DND-41 (cell line): ENCODE results near the gene OBI1.

ENCODE experiments used
- ATAC-seq: fragments of 200-7000 bp; cut with Tn5 transposase; 3 replicates; pipeline ENCODE4 v1.9.1; 2021; ENCODE audit warnings: low read depth; ENCODE audit not compliant: insufficient read depth
- DNase-seq: peaks from one replicate; pipeline ENCODE4 v3.0.0-alpha.2; 2020
- H2AFZ ChIP-seq: 2 replicates; pipeline ENCODE4 v1.6.0; 2012; ENCODE audit warnings: low read depth, low read length
- H3K27ac ChIP-seq: 2 replicates; pipeline ENCODE4 v1.5.1; 2012; ENCODE audit warnings: low read length, inconsistent platforms
- H3K27me3 ChIP-seq: fragments of 200-600 bp; sonication (generic); 2 replicates; pipeline ENCODE4 v1.6.0; 2012; ENCODE audit warnings: low read length, mild to moderate bottlenecking, inconsistent platforms; ENCODE audit not compliant: insufficient read depth, poor library complexity
- H3K36me3 ChIP-seq: 2 replicates; pipeline ENCODE4 v1.5.1; 2012; ENCODE audit warnings: low read length, inconsistent platforms; ENCODE audit not compliant: insufficient read depth
- H3K4me1 ChIP-seq: 2 replicates; pipeline ENCODE4 v1.5.1; 2012; ENCODE audit warnings: mild to moderate bottlenecking, low read length; ENCODE audit not compliant: insufficient read depth
- H3K4me2 ChIP-seq: 2 replicates; pipeline ENCODE4 v1.6.0; 2012; ENCODE audit warnings: mild to moderate bottlenecking, moderate library complexity, low read length, inconsistent platforms; ENCODE audit not compliant: insufficient read depth
- H3K4me3 ChIP-seq, 2 experiments: fragments of 200-600 bp in 1 of 2; shearing (Covaris generic) in 1 of 2; 2 replicates each; pipeline ENCODE4 v1.5.1; 2012 to 2016; ENCODE audit warnings: inconsistent platforms in 2 of 2, low read length in 2 of 2, mild to moderate bottlenecking in 2 of 2, low read depth in 1 of 2, moderate library complexity in 1 of 2
- H3K79me2 ChIP-seq: 2 replicates; pipeline ENCODE4 v1.6.0; 2012; ENCODE audit warnings: low read length, inconsistent platforms; ENCODE audit not compliant: insufficient read depth
- H3K9ac ChIP-seq: 2 replicates; pipeline ENCODE4 v1.6.0; 2012; ENCODE audit warnings: low read depth, mild to moderate bottlenecking, inconsistent platforms, low read length, moderate library complexity
- H3K9me3 ChIP-seq: 2 replicates; pipeline ENCODE4 v1.5.1; 2012; ENCODE audit warnings: low read length, moderate library complexity, mild to moderate bottlenecking, inconsistent platforms; ENCODE audit not compliant: insufficient read depth, severe bottlenecking
- H4K20me1 ChIP-seq: 2 replicates; pipeline ENCODE4 v1.6.0; 2012; ENCODE audit warnings: low read length; ENCODE audit not compliant: insufficient read depth
- EZH2 ChIP-seq: IDR thresholded peaks from 3 replicates; pipeline ENCODE4 v1.6.1; 2012; ENCODE audit warnings: borderline replicate concordance, low read depth, mild to moderate bottlenecking, moderate library complexity, low read length, inconsistent platforms; ENCODE audit not compliant: severe bottlenecking
- TF ChIP-seq, protein P1 (sequence below): IDR thresholded peaks from 2 replicates; pipeline ENCODE4 v1.5.1; 2012; ENCODE audit warnings: borderline replicate concordance, low read length, moderate library complexity, mild to moderate bottlenecking; ENCODE audit not compliant: poor library complexity, severe bottlenecking; ENCODE audit errors: extremely low read depth

Gene OBI1

DNA sequence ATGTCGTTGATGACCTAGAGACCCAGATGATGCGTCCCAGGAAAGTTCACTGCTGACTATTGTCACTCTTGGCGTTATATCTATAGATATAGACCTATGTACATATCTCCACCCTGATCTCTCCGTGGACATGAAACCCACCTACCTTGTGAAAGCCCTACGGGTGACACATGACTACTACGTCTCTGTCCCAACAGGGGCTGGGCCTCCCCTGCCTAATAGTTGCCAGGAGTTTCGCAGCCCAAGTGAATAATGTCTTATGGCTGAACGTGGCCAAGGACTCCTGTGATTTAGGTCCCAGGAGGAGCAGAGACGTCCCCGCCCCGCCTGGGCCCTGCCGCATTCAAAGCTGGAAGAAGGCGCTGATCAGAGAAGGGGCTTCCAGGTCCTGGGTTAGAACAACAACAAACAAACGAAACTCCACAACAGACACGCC lies 50.7 kb downstream of the OBI1 start:
- H3K36me3 ChIP-seq: no peaks in the 10 kb centered on the region
- TF ChIP-seq, protein P1, sequence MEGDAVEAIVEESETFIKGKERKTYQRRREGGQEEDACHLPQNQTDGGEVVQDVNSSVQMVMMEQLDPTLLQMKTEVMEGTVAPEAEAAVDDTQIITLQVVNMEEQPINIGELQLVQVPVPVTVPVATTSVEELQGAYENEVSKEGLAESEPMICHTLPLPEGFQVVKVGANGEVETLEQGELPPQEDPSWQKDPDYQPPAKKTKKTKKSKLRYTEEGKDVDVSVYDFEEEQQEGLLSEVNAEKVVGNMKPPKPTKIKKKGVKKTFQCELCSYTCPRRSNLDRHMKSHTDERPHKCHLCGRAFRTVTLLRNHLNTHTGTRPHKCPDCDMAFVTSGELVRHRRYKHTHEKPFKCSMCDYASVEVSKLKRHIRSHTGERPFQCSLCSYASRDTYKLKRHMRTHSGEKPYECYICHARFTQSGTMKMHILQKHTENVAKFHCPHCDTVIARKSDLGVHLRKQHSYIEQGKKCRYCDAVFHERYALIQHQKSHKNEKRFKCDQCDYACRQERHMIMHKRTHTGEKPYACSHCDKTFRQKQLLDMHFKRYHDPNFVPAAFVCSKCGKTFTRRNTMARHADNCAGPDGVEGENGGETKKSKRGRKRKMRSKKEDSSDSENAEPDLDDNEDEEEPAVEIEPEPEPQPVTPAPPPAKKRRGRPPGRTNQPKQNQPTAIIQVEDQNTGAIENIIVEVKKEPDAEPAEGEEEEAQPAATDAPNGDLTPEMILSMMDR: no peak
- no peak for TF ChIP-seq EZH2
- H3K9me3 ChIP-seq: no peaks in the 10 kb centered on the region
- H3K27me3 ChIP-seq: no peaks in the 10 kb centered on the region
- no peaks in the 10 kb centered on the region for H3K79me2 ChIP-seq
- H3K27ac ChIP-seq: no peak overlapping the region
- peaks cover 37% of the 10 kb centered on the region for H3K4me1 ChIP-seq
- ATAC-seq (no peak), DNase-seq (no peak)
- H3K4me3 ChIP-seq: no peak overlapping the region
- peaks cover 22% of the 10 kb centered on the region for H4K20me1 ChIP-seq
- H2AFZ ChIP-seq: no peak overlapping the region
- no peak overlapping the region for H3K9ac ChIP-seq
- no peak overlapping the region for H3K4me2 ChIP-seq

- Histone ChIP-seq H3K9ac (no peak overlapping the region), H3K27ac (no peak overlapping the region), H3K36me3 (no peaks in the 10 kb centered on the region), H3K9me3 (no peaks in the 10 kb centered on the region), H3K4me3 (no peak overlapping the region), H3K4me1 (peaks cover 40% of the 10 kb centered on the region), H3K27me3 (no peaks in the 10 kb centered on the region), H3K79me2 (no peaks in the 10 kb centered on the region), H4K20me1 (peaks cover 22% of the 10 kb centered on the region), H2AFZ (no peak overlapping the region), H3K4me2 (no peak overlapping the region)
- DNase-seq (no peak), ATAC-seq (no peak)
- TF ChIP-seq, protein P1: no peak
- TF ChIP-seq EZH2: no peak
Observed at GRCh38 chr13:78607409-78608251, 51.3 kb downstream of the OBI1 start.

DNA sequence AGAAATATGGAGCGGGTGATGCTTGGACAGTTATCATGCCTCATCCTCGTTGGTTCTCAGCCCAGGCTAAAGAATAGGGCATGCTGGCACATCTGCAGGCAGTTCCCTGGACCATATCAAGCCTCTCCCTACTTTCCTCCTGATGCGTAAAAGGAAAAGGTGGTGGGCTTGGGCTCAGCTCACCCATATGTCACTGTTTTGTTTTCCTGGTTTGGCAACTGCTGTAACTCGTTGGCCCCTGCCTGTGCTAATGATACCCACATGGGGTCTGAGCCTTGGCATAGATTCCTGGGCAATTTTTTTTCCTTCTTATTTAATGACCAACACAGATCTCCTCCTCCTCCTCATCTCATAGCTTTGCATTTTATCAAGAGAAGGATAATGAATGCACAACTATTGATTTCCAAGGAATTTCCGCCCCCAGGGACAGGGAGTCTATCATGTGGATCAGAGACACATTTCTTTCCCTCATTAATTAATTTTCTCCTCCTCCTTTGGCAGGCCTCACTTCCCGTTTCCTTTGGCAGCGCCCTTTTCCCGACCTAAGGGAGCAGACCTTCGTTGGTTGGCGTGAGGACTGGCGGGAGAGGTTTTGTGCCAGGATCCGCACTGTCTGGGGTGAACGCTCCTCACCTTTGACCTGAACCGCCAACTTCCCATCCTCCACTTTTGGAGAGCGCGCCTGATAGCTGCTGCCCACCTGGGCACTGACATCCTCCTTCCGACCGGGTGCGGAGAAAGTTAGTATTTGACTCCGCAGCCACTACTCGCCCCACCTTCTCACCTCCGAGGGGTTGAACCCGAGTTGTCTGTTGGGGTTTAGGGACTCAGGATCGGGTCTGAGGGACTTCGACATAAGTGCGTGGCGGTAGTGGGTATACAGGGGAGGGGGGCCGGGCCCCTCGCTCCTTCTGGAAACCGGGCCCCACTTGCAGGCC lies 52.2 kb downstream of the OBI1 start:
- H3K4me2 ChIP-seq: no peak overlapping the region
- H3K9ac ChIP-seq: no peak overlapping the region
- no peaks in the 10 kb centered on the region for H3K9me3 ChIP-seq
- no peak overlapping the region for H3K4me3 ChIP-seq
- H3K36me3 ChIP-seq: no peaks in the 10 kb centered on the region
- TF ChIP-seq, protein P1: no peak
- no peak for TF ChIP-seq EZH2
- peaks cover 43% of the 10 kb centered on the region for H3K4me1 ChIP-seq
- H3K27me3 ChIP-seq: no peaks in the 10 kb centered on the region
- DNase-seq (no peak), ATAC-seq (no peak)
- H3K27ac ChIP-seq: no peak overlapping the region
- H4K20me1 ChIP-seq: peaks cover 18% of the 10 kb centered on the region
- H3K79me2 ChIP-seq: no peaks in the 10 kb centered on the region
- H2AFZ ChIP-seq: no peak overlapping the region
